Left forelimb (tissue), 1 donor: ENCODE data around the gene PPM1L.
"Not testable (repeated sequence)": the region's sequence is repeated elsewhere in the genome, so short reads cannot be mapped to it uniquely, and the experiment has no call there.

ENCODE experiments used
- DNase-seq: peaks from one replicate; pipeline ENCODE4 v3.0.0-alpha.2; 2018; ENCODE audit warnings: low spot score

The PPM1L gene

GRCh38 chr3:160755776-160756304 is at the start of gene PPM1L:
PPM1L (plus strand) TSS chr3:160756231.
- DNase-seq: peak; percentile 81

- no peak for DNase-seq
Observed at GRCh38 chr3:160707187-160707794, 48.7 kb upstream of the PPM1L start.

GRCh38 chr3:160709477-160710182 is 46.4 kb upstream of the PPM1L start:
- DNase-seq: no peak

DNA sequence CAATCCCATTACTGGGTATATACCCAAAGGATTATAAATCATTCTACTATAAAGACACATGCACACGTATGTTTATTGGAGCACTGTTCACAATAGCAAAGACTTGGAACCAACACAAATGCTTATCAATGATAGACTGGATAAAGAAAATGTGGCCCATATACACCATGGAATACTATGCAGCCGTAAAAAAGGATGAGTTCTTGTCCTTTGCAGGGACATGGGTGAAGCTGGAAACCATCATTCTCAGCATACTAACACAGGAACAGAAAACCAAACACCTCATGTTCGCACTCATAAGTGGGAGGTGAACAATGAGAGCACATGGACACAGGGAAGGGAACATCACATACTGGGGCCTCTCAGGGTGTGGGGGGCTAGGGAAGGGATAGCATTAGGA is 42.9 kb upstream of the PPM1L start:
- DNase-seq: not testable (repeated sequence)

GRCh38 chr3:160719710-160720109 is 36.3 kb upstream of the PPM1L start:
- no peak for DNase-seq

DNA sequence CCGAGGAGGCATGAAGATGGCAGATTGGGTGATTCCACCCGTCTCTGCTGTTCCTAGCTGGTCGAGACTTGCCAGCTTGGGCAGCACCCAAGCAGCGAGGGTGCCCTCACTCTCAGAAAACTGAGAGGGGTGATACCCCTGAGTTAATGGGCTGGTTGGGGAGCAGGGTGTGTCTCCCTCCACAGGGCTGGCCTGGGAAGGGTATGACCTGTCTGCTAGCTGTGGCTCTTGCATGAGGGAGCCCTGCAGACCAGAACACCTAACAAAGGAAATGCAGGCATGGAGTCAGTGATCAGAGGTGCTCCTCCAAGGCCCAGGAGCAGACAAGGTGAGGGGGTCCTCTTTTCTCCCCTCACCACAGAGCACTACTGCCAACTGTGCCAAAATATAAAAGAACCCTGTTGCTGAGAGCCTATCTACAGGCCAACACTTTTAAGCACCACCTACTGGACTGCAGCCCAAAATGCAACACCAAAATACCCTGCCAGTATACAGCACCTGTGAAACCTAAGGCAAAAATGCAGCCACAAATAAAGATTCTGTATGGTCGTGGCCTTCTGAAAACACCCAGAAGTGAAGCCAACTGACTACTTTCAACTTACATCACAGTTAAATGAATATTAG is 35.8 kb upstream of the PPM1L start:
- DNase-seq: no peak

GRCh38 chr3:160722331-160722730 is 33.7 kb upstream of the PPM1L start:
- no peak for DNase-seq

GRCh38 chr3:160725338-160725737 is 30.7 kb upstream of the PPM1L start:
- DNase-seq: no peak

GRCh38 chr3:160735826-160736225 is 20.2 kb upstream of the PPM1L start:
- DNase-seq: no peak

DNA sequence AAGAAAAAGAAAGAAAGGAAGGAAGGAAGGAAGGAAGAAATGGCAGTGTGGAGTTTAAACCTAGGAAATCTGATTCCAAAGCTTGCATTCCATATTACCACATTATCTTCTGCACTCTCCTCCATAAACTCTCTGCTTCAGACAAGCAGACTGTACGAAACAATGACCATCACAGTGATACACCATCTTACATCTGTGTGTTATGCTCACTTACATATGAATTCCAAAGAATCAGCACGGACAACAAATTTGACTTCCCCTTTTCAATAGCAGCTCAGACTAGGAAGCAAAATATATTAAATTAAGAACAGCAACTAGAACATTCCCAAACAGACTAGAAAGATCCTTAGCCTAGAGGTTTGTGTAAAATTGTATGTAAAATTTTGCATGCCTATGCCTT is 18.0 kb upstream of the PPM1L start:
- no peak for DNase-seq

DNA sequence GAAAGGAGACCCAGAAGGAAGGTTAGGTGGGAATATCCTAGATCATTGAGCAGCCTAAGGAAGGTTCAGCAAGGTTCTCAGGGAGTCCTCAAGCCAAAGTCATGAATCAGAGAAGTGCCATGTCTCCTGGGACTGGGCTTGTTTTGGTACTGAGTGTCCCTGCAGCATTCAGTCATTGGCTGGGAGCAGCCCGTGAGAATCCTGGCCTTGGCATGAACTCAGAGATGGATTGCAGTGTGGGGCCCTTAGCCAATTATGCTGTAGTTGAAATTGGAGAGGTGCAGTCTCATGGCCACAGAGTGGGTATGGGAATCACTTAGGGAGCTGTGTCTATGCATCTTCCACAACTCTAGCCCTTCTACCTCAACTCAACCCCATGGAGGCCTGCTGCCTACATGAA is 17.0 kb upstream of the PPM1L start:
- no peak for DNase-seq

GRCh38 chr3:160746976-160747375 is 9.1 kb upstream of the PPM1L start:
- DNase-seq: no peak

DNA sequence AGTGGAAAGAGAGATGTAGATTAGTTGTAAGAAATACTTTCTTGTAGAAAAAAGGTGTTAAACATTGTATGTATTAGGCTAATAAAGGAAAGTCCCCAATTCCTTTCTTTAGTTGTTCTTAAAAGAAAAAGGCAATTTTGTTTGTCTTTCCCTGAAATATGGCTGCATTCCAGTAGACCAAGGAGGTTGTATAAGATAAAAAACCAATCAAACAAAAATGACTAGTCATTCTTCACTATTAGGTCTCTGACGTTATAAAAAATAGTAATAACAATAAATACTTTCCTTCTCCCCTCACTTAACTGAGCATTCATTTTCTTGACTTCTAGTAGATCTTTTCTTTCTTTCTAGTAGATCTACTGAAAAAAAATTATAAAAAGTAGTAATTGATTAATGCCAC is 8.6 kb upstream of the PPM1L start:
- DNase-seq: no peak

GRCh38 chr3:160748231-160748630 is 7.8 kb upstream of the PPM1L start:
- no peak for DNase-seq

- DNase-seq: no peak
Observed at GRCh38 chr3:160748787-160749186, 7.2 kb upstream of the PPM1L start.

DNA sequence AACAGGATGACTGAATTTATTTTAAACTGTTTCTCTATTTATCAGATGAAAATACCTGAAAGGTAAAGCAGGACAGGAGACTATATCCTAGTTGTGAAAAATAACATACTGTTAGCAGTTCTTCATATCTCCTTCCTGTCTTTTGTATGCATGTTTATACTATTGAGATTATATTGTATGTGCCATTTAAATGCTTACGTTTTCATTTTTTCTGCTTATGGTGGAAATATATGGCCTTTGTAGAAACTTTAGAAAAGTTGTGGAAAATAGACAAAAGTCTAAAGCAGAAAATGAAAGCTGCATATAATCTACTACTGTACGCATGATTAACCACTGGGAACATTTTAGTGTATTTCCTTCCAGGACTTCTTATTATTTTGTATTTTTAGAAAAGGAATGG is 2.1 kb upstream of the PPM1L start:
- DNase-seq: no peak

DNA sequence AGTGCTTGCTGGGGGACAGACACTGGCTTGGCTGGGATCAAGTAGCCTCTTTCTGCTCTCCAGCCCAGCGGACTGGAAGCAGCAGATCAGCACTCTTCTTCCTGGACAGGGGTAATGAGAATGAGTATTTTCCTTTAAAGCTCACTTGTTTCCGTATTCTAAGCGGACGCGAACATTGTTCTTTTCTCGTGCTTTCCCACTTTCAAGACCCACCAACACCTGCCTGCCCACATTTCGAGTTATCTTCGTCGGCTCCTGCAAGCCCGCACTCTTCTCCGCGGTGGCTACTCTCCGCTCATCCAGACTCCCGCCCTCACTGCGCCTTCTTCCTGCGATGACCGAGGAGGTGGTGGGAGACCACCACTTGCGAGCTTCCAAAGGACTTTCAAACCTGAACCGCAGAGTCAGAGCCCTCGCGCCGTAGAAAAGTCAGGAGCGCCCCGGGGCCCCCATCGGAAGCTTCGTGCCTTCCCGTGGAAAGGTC is 1.6 kb upstream of the PPM1L start:
- peak; percentile 75 for DNase-seq

- peak; percentile 97 for DNase-seq
Observed at GRCh38 chr3:160754855-160755747, 930 bp upstream of the PPM1L start.

DNA sequence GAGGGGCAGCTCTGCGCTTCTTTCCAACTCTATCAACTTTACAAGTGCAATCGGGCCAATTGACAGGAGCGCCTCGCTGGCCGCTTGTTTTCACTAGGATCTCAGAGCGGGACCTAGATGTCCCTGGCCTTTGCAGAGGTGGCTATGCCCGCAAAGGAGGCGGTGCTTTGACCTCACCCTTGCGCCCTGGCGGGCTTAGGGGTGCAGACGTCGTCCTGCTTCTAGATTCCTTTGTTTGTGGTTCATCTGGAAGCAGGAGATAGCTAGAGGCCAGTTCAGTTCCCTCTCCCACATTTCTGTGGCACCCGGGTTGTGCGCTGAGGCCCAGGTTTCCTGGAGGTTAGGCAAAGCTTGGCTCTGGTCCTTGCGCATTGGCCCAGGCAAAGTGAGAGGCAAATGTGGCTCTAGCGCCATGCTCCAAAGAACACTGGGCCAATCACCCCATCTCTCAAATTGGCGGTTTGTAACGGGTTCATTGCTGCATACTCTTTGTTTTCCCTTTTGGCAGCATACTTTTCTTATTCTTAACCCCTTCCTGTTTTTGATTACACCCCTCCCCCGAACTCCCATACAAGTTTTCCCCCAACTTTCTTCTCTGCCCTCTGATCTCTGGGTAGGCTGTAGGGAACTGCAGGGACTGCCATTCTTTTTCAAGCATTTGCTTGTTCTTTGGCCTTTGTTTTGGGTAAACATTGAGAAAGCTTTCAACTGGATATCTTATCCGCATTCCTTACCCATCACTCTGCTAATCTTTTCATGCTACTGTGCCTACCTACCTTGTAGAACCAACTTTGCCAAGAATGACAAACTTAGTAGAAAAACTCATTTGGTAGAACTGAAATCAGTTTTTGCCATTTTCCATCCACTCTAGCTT is 1.4 kb downstream of the PPM1L start:
- no peak for DNase-seq

- DNase-seq: no peak
Observed at GRCh38 chr3:160758929-160759577, 3.0 kb downstream of the PPM1L start.

DNA sequence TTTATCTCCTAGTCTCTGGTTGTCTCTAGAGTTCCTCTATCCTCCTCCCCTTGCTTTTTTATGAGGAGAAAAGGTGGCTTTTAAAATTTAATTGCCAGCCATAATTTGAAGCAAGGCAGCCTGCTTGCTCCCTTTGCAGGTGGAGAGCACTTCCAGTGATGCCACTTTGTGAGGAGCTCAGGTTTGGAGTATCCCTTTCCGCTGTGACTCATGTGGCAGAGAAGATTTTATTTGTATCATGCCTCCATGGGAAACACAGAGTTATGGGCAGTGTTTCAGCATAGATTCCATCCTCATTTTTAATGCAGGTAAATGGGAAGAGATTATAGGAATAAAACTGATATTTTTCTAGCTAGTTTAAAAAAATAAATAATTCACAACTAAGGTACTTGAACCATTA is 7.0 kb downstream of the PPM1L start:
- DNase-seq: no peak
